HG02642 (cell line): ENCODE results near the gene LRP1B.

ENCODE experiments used
- ATAC-seq: cut with Tn5 transposase; IDR thresholded peaks from one replicate; pipeline ENCODE4 v1.9.1; 2021; ENCODE audit warnings: mild to moderate bottlenecking; ENCODE audit not compliant: unreplicated experiment, poor library complexity

LRP1B gene

DNA sequence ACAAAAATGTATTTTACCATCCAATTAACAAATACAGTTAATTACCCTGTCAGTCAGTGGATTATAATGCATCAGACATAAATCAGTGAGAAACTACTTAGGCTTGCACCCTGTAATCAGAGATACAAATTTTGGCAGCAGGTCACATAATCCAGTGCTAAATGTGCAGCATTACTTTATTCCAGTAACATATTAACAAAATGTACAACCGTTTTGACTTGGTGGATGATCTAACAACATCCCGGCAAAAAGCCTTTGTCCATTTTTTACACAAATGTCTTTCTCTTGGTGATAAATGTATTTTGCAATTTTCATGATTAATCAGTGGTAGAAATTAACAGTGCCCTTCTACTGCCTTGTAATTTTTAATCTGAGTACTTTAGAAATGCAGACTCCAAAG, 162.8 kb downstream of the LRP1B start:
- no peak for ATAC-seq

DNA sequence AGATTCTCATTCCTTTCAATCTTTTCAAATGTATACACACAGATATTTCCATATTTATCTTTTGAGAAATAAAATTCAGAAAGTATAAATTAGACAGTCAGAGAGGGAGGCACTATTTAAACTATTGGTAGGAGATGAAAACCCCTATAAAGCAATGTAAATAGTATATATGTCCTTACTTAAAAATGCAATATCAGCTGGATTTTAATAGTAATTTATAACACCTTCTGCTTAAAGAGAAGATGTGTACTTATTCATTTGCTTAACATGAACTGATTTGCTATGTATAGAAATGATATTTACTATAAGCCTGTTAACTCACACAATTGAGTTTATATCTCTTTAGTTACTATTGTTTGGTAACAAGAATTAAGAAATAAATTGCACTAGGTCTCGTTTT, 163.3 kb downstream of the LRP1B start:
- no peak for ATAC-seq

DNA sequence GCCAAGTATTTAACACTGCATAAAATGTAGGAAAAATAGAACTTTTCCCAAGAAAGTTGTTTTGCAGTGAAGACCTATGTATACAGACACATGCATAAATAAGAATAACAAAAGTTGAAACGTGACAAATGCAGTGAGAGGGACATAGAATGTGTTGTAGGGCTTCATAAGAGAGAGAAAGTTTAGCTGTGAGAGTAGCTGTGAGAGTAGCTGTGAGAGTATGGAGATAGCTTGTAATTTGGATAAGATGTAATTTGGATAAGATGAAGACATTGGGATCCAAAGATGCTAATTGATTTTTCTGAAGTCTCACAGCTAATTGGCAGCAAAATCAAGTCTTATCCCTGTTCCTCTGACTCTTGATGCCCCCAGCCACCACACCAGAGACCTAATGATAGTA, 170.9 kb downstream of the LRP1B start:
- ATAC-seq, result no peak

DNA sequence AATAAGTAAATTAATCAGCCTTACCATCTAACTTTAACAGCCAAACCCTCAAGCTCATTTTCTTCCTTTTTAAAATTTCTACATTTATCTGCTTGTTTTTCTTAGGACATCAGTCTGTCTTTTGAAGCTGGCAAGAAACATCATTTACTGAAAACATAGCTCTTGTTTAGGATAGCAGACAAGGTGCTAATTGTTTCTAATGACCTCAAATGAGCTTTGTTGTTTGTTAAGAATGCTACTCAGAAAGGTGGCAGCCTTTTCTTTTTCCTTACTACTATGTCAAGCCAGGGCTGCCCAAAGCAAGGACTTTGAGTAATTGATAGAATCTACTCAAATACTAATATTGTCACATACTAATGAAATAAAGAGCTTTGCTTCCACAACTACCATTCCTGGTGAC, 171.8 kb downstream of the LRP1B start:
- ATAC-seq, result no peak

DNA sequence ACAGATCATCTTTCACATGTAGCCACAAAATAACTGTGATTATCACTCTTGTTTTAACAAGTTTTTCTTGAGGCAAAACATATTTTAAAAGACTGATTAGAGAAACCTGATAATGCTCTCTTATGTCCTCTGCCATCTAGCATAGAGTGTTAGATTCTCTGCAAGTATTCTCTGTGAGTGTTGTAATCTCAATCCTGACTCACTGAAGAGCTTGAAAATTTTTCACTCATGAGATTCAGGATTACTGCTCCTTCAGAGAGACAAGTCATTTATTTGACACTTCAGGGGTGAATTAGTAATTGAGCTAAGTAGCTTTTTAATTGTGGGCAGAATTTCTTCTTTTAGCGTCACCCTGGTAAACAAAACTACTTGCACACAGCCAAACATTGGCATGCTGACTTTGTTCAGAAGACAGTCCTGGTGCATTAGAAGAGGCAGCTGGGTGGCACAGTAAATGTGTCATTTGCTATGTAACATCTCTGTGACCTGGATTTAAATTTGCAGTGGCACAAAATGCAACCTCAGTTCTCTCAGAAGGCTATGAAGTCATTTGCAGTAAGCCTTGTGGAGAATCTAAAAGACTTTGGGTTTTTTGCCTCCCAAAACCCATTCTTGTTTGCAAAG, 172.9 kb downstream of the LRP1B start:
- no peak for ATAC-seq

DNA sequence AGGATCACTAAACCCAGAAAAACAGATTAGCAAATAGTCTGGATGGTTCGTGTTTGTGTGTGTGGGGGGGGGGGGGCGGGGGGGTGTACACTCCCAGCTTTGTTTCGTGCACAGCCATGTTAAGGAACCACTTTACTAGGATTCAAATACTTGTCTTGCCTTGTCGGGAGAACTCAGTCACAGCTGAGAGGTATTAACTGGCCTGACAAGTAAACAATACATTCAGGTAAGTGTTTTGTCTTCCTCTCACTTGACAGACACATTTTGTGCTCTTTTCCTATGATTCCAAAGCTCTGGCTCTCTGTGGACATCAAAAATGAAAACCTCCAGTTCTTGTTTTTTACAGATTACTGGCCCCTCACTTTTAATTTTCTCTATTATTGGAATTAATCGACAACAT, 173.5 kb downstream of the LRP1B start:
- no peak for ATAC-seq

DNA sequence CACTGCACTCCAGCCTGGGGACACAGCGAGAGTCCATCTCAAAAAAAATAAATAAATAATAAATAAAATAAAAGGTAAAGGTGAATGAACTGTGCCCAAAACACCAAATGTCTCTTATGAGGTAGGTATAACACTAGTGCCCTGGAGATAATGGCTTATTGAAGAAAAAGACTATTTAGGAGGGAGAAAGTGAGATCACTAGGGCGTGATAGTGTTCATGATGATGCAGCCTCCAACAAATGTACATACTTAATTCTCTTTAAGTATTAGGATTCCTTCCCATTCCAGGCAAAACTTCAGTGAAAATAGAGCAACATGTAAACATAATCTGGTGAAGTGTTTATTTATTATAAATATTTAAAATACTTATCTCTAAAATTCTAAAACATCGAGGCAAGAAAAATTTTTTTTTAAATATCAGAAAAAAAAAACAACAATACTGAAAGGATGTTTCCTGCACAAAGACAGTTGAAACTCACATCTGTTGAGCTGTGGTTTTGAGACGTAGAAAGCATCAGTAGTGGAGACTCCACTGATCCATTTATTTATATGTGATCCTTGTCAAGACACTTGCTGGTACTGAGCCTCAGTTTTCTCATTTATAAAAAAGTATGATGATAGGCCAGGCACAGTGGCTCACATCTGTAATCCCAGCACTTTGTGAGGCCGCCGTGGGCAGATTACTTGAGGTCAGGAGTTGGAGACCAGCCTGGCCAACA, 183.3 kb downstream of the LRP1B start:
- no peak for ATAC-seq

DNA sequence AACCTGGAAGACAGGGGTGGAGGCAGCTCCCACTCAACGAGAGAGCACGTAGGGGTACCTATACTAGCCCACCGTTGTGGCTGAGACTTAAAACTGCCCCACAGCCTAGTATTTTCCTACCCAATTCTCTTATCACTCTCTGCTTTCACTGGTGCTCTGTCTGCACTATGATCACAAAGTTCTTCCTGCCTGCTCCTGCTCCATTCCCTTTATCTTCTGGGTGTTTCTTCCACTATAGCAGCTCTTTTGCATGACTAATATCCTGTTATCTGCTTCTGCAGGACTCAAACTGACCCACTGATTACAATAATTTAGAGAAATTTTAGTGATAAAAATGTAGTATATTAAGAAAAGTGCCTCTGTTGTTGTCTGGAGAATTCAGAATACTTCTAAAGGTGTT, 184.8 kb downstream of the LRP1B start:
- no peak for ATAC-seq

DNA sequence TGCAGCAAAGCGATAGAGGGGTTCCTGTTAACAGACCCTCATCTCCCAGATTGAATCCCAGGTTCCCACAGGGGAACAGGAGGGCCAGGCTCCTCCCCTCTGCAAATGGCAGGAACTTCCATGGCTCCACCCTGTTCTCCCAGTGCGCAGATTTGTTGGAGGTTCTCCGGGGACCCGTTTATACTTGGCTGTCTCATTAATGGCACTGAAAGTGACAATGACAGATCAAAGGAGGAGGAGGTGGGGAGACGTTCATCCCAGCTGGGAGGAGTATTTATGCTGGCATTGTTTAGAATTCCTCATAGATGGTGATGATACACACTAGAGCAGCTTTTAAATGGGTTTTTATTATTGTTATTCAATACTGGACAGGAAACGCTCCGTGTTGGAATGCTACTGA, 186.9 kb downstream of the LRP1B start:
- no peak for ATAC-seq

DNA sequence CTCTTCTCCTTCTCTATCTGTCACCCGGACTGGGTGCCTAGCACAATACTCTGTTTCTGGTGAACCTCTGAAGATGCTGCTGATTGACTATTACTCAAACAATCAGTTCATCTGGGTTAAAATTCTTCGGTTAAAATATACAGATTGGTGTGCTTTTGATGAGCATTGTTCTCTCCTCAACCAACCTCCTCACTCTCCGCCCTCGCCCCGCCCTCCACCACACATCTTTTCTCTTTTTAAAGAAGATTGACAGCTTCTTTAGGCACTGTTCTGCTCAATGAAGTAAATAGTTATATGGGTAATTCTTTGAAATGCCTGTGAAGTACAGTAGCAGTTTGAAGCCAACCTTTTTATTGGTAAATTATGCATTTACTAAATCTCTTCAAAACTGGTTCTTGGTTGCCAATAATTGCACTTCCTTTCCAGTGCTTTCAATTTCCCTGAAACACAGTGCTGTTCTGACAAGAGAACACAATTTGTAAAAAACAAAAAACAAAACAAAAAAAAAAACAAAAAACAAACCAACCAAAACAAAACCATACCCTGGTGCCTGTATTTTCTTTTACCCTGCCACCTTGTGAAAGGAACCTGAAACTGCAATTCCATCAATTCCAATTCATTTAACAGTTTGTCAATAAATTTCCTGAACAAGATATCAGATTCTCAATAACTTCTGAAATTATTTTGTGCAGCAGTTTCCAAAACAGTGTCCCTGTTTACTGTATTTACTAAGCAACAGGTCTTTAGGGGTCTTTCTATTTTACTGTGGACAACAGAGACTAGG, 188.6 kb downstream of the LRP1B start:
- ATAC-seq, result no peak

DNA sequence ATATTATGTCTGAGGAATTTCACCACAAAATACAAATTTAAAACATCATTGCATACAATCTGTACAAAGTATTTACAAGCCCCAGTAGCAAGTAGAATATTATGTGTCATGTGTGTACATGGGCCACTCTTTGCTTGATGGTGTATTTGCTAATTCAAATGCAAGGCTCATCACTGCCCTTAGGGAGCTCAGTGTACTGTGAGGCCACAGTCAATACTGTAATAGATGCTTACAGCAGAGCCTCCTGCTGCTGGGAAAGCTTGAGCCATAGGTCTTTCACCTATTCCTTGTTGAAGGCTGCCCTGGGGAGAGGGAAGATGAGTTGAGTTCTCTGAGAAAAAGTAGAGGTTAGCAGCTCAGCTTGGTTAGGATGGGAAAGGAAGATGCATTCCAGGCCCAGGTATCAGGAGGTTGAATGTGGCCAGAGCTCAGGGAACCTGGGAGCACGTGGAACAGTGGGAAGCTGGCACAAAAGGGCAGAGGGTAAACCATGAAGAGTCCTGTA, 189.6 kb downstream of the LRP1B start:
- no peak for ATAC-seq

DNA sequence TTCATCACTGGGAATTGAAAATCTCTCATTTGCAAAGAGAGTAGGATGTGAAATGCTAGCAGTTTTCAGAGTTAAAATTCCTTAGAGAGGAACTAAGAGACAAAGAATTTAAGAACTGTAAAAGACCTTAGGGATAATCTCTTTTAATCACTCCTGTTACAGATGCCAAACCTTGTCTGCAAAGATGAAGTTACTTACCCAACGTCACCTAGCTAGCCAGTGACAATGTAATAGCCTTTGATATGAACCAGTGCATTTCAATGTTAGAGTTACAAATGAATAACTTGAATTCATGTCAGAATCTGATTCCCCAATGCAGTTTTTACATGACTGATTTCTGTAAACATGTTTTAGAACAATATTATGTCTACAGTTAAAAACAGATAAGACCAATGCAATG, 190.1 kb downstream of the LRP1B start:
- ATAC-seq, result no peak

DNA sequence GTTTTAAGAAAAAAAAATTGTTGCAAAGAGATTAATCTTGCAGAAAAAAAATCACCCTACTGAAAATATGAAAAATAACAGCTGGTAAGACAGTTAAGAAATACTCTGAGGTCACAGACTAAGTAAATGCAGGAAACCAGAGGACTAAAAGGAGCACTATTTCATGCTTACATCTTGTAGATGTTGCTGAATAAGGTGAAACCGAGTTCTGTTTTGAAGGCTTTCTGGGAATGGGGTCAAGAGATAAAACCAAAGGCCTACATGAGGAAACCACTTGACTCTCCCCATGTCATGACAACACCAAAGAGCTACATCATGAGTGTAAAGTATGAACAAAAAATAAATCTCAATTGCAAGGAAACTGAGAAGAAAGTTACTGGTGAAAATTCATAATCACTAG, 197.6 kb downstream of the LRP1B start:
- no peak for ATAC-seq

DNA sequence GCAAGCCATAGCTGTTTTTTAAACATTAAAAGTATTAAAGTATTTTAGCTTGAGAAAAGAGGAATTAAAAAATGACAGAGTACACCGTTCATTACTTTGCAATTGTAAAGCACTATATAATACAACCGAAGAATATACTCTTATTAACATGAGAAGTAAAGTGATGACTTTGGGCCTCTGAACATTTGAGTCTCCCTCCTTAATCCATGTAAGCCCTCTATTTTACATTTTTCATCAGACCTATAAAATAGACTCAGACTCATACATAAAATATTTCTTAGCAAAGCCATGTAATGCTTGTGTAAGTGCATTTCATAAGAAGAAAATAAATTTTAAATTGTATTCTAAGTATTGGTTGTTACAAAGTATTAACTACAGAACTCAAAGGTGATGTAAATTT, 198.6 kb downstream of the LRP1B start:
- no peak for ATAC-seq

DNA sequence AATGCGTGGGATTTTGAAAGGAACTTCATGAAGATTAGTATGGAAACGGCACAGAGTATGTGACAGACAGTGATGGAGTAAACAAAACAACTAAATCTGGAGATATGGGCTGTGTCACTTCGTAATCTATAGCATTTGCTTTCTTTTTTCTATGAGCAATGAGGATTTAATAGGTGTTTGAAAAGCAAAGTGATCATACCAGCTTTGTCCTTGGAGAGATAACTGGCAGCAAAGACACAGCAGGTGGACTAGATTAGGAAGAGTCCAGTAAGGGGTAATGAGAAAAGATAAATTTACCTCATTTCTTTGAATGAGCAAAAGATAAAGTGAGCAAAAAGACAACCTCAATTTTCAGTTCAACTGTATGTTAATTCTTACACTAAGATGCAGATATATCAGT, 199.0 kb downstream of the LRP1B start:
- no peak for ATAC-seq

DNA sequence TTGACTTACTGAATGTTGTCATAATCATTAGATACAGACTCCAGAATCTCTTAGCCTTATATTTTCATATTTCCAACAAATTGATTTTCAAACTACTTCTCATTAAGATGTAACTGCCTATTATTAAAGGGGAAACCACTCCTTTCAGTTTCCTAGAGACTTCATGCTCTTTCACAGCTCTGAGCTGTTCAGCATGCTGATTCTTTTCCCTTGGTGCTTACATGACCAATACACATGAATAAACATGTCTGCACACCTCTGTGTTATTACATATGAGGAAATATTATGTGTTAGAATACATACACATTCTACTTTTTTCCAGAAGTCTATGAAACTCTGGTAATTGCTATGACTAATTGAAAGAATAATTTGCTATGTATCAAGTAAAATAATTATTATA, 200.0 kb downstream of the LRP1B start:
- no peak for ATAC-seq

DNA sequence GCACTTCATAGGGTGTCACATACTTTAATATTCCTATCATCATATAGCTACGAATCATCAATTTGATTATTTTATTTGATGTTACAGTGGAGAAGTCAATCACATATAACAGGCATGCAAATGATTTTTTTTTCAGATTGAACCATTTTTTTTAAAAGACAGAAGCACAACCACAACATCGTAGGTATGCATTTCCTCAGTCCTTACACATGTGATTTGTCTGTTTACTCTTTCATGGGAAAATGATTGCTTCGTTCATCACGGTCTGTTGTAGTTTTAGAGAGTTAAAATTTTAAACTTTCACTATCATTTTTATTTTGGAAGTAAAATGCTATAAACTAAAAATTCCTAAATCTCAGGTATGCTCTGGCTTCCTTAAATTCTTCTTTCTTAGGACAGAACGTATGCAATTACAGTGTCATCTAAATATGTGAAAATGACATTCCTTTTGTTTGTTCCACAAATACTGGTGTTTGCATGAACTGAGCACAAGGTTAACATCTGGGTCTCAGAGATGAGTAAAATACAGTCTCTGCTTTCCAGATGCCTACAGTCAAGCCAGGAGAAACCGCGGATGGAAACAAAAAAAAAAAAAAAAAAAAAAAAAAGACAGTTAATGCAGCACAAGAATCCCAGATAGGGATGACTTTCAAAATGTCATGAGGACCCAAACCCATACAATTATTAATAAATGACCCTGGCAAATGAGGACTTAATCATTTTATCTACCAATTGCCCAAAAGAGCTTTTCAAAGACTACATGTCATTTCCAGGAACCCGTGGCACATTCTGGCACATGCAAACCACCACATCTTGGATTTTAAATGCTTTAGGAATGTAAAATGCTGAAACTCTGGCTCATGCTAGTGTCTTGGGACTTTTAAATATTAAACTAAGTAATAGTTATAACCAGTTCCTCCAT, 201.2 kb downstream of the LRP1B start:
- ATAC-seq, result no peak

DNA sequence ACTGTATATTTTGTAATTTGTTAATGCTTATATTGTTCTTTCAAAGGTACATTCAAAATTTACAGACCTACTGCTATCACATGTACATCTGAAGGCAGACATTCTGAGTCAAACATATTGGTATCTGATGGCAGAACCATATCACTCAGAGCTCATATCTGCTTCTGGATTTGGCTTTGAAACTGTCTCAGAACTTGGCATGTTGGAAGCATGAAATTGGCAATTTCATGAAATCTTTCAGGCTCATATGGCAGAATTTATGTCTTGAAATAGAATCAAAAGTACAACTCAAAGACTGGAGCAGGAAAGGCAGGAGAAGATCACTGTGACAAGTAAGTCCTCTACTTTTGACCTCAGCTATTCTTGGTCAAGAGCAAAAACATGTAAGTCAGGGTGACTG, 202.3 kb downstream of the LRP1B start:
- no peak for ATAC-seq

DNA sequence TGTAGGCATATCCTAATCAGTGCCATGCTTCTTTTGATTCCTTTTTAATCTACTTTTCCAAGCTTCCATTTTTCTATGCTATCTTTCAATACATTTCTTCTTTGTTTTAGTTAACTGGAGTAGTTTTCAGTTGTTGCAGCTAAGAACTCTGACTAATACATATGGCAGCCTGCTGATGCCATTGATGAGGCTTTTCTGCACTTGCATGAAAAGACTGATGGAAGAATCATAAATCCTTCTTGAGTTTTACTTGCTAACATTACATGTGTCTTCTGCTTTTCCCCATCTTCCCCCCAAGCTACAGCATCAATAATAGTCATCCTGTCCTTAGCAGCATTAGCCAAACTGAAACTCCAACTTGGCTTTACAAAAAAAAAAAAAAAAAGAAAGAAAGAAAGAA, 203.3 kb downstream of the LRP1B start:
- ATAC-seq, result no peak

DNA sequence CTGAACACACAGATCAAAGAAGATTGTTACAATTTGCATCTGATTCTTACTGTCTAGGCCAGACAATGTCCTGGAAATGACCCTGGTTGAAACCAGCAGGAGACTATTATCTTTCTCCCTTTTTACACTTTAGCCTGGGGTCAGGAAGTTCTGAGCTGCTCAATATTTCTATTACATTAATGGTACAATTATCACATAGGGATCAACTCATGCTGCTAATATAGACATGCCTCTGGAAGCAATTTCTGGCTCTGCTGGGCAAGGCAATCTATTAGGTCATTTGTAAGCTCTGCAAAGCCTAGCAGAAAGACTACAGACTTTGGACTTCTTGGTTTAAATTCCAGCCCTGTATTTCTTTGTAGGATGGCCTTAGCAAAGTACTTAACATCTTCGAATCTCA, 205.3 kb downstream of the LRP1B start:
- ATAC-seq, result no peak
